HCT116 (cell line): ENCODE results near the gene CUX1.

Experiments used
- CEBPB ChIP-seq: IDR thresholded peaks from 2 replicates; pipeline ENCODE4 v1.6.1; 2012; ENCODE audit warnings: low read depth
- EZH2phosphoT487 ChIP-seq: fragments of 200-600 bp; IDR thresholded peaks from 2 replicates; pipeline ENCODE4 v1.6.1; 2018; ENCODE audit warnings: antibody characterized with exemption, borderline replicate concordance
- POLR2A ChIP-seq: IDR thresholded peaks from 2 replicates; pipeline ENCODE4 v1.7.0; 2011; ENCODE audit warnings: borderline replicate concordance; ENCODE audit not compliant: insufficient read depth, insufficient read length; ENCODE audit errors: extremely low read depth
- POLR2AphosphoS5 ChIP-seq: IDR thresholded peaks from 2 replicates; pipeline ENCODE4 v1.6.1; 2011; ENCODE audit warnings: mild to moderate bottlenecking, low read depth, low read length, moderate library complexity
- TF ChIP-seq, protein P1 (sequence below), 3 experiments: fragments of 200-600 bp in 1 of 3; sonication (generic) in 1 of 3; IDR thresholded peaks in 2 of 3; conservative IDR thresholded peaks in 1 of 3; 2 replicates each; pipeline ENCODE4 v1.5.1; 2012 to 2017; ENCODE audit warnings: low read depth in 2 of 3, low read length in 2 of 3, antibody characterized with exemption in 1 of 3, borderline replicate concordance in 1 of 3, control low read depth in 1 of 3, mild to moderate bottlenecking in 1 of 3, mixed read lengths in 1 of 3, mixed run types in 1 of 3, moderate library complexity in 1 of 3; ENCODE audit not compliant: insufficient read depth in 1 of 3

DNA sequence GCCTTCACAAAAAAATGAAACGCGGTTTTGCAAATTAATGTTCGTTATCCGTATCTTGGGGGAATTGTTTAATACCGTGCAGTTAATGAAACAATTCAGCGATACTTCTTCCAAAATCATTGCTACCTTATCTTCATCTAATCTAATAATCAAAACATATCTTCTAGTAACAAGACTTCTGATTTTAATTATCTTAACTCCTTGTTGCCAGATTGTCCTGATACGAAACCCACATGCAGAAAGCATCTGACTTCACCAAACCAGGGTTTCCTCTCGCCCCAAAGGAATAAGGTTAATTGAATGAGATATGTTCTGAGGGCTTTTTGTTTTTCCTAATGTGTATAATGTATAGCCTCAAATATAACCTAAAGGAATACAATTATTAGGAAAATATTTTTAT lies 364.1 kb downstream of the CUX1 start:
- TF ChIP-seq POLR2A (no peak), CEBPB (no peak), POLR2AphosphoS5 (no peak), EZH2phosphoT487 (no peak)
- TF ChIP-seq, protein P1, sequence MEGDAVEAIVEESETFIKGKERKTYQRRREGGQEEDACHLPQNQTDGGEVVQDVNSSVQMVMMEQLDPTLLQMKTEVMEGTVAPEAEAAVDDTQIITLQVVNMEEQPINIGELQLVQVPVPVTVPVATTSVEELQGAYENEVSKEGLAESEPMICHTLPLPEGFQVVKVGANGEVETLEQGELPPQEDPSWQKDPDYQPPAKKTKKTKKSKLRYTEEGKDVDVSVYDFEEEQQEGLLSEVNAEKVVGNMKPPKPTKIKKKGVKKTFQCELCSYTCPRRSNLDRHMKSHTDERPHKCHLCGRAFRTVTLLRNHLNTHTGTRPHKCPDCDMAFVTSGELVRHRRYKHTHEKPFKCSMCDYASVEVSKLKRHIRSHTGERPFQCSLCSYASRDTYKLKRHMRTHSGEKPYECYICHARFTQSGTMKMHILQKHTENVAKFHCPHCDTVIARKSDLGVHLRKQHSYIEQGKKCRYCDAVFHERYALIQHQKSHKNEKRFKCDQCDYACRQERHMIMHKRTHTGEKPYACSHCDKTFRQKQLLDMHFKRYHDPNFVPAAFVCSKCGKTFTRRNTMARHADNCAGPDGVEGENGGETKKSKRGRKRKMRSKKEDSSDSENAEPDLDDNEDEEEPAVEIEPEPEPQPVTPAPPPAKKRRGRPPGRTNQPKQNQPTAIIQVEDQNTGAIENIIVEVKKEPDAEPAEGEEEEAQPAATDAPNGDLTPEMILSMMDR (IDR thresholded peaks at IDR 0.05 in 2 of 3, conservative IDR thresholded peaks at IDR 0.05 in 1 of 3; ENCODE audit: borderline replicate concordance in 1 of 3, insufficient read depth in 1 of 3, low read depth in 2 of 3, low read length in 2 of 3), result no peak
